ENCODE data around the gene POP7. TPM values are rescaled to one million over a fixed set of nuclear protein-coding genes. Genes with fewer than 3 reads are reported as not detected.
"Not testable (repeated sequence)": the region's sequence is repeated elsewhere in the genome, so short reads cannot be mapped to it uniquely, and the experiment has no call there.

The POP7 gene
- 18.6 TPM for total RNA-seq
- polyA plus RNA-seq: 39.1 TPM

- Histone ChIP-seq H3K4me1 (ENCODE audit: insufficient read depth) (no peaks in the 10 kb centered on the region), H3K4me3 (ENCODE audit: low read depth, low read length) (peak within 1 kb of the TSS; percentile 62), H3K36me3 (ENCODE audit: insufficient read depth) (no peaks in the 10 kb centered on the region), H3K27ac (ENCODE audit: low read depth) (peak within 1 kb of the TSS; percentile 82)
- DNase-seq (ENCODE audit: extremely low spot score): peak; percentile 94
- under 1% methylated on average over 86 of the region's 86 CpGs for WGBS
Observed at GRCh38 chr7:100705753-100706671, at the start of gene POP7. POP7 (plus strand) TSS chr7:100706121; CDS start chr7:100706831, 710 bp downstream.

DNA sequence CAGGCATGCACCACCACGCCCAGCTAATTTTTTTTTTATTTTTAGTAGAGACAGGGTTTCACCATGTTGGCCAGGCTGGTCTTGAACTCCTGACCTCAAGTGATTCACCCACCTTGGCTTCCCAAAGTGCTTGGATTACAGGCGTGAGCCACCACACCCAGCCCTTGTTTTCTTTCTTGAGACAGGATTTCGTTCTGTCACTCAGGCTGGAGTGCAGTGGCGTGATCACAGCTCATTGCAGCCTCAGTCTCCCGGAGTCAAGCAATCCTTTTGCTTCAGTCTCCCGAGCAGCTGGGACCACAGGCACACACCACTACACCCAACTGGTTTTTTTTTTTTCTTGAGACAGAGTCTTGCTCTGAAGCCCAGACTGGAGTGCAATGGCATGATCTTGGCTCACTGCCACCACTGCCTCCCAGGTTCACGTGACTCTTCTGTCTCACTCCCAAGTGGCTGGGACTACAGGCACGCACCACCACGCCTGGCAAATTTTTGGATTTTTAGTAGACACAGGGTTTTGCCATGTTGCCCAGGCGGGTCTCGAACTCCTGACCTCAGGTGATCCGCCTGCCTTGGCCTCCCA lies 43.6 kb upstream of the POP7 start:
- H3K36me3 ChIP-seq (ENCODE audit: insufficient read depth); H3K4me3 ChIP-seq (ENCODE audit: low read depth, low read length); DNase-seq (ENCODE audit: extremely low spot score); H3K27ac ChIP-seq (ENCODE audit: low read depth); H3K4me1 ChIP-seq (ENCODE audit: insufficient read depth): not testable (repeated sequence)
- 74% methylated on average over 12 of the region's 12 CpGs for WGBS

DNA sequence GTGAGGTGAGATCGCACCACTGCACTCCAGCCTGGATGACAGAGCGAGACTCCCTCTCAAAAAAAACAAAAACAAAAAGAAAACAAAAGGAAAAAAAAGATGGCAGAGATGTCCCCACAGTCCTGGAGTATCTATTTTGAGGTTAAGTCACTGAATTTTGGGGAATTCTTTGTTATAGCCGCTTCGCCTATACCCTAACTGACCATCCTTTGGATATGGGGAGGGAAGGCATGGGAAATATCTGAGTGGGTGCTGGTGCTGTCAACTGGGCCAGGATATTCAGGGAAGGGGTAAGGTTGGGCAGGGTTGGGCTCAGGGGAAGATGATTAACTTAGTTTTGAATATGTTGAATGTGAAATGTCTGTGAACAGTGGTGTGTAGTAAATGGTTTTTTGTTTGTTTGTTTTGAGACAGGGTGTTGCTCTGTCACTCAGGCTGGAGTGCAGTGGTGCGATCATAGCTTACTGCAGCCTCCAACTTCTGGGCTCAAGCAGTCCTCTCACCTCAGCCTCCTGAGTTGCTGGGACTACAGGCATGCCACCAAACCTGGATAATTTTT lies 40.7 kb upstream of the POP7 start:
- no peak for DNase-seq (ENCODE audit: extremely low spot score)
- no peak overlapping the region for H3K27ac ChIP-seq (ENCODE audit: low read depth)
- H3K36me3 ChIP-seq (ENCODE audit: insufficient read depth): no peaks in the 10 kb centered on the region
- no peaks in the 10 kb centered on the region for H3K4me1 ChIP-seq (ENCODE audit: insufficient read depth)
- 96% methylated on average over 5 of the region's 5 CpGs for WGBS
- no peak overlapping the region for H3K4me3 ChIP-seq (ENCODE audit: low read depth, low read length)

DNA sequence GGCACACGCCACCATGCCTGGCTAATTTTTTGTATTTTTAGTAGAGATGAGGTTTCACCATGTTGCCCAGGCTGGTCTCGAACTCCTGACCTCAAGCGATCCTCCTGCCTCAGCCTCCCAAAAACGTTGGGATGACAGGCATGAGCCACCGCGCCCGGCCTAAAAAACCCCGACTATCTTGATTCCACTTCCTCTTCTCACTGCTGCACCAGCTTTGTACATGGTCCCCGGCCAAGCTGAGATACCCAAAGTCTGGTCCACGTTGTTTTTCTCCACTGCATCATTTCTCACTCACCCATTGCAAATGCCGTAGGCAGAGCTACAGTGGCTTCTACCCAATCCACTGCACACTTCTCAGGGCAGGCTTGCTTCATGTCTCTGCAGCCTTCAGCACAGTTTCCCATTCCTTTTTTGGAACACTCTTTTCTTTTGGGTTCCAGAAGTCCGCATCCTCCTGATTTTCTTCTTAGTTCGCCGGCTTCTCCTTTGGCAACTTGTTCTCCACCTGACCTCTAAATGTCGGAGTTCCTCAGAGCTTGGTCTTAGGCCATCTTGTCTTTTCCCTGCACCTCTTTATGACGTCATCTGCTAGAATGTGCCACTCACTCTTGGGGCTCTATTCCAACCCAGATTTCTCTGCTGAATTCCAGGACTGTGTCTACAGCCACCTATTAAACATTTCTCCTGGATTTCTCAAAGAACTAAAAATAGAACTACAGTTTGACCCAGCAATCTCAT lies 38.4 kb upstream of the POP7 start:
- no peaks in the 10 kb centered on the region for H3K36me3 ChIP-seq (ENCODE audit: insufficient read depth)
- H3K4me3 ChIP-seq (ENCODE audit: low read depth, low read length): no peak overlapping the region
- H3K4me1 ChIP-seq (ENCODE audit: insufficient read depth): no peaks in the 10 kb centered on the region
- WGBS: 72% methylated on average over 16 of the region's 16 CpGs
- no peak overlapping the region for H3K27ac ChIP-seq (ENCODE audit: low read depth)
- no peak for DNase-seq (ENCODE audit: extremely low spot score)

GRCh38 chr7:100668069-100668449 lies 37.9 kb upstream of the POP7 start:
- H3K27ac ChIP-seq (ENCODE audit: low read depth): no peak overlapping the region
- 68% methylated on average over 2 of the region's 2 CpGs for WGBS
- no peak for DNase-seq (ENCODE audit: extremely low spot score)
- H3K4me3 ChIP-seq (ENCODE audit: low read depth, low read length): no peak overlapping the region
- H3K4me1 ChIP-seq (ENCODE audit: insufficient read depth): no peaks in the 10 kb centered on the region
- H3K36me3 ChIP-seq (ENCODE audit: insufficient read depth): no peaks in the 10 kb centered on the region

DNA sequence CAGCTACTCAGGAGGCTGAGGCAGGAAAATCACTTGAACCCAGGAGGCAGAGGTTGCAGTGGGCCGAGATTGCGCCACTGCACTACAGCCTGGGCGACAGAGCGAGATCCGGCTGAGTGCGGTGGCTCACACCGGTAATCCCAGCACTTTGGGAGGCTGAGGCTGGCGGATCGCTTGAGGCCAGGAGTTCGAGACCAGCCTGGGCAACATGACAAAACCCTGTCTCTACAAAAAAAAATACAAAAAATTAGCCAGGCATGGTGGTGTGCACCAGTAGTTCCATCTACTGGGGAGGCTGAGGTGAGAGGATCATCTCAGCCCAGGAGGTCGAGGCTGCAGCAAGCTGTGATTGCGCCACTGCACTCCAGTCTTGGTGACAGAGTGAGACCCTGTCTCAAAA lies 36.8 kb upstream of the POP7 start:
- not testable (repeated sequence) for H3K4me1 ChIP-seq (ENCODE audit: insufficient read depth); H3K36me3 ChIP-seq (ENCODE audit: insufficient read depth); H3K4me3 ChIP-seq (ENCODE audit: low read depth, low read length); DNase-seq (ENCODE audit: extremely low spot score); H3K27ac ChIP-seq (ENCODE audit: low read depth)
- WGBS: 95% methylated on average over 12 of the region's 12 CpGs

DNA sequence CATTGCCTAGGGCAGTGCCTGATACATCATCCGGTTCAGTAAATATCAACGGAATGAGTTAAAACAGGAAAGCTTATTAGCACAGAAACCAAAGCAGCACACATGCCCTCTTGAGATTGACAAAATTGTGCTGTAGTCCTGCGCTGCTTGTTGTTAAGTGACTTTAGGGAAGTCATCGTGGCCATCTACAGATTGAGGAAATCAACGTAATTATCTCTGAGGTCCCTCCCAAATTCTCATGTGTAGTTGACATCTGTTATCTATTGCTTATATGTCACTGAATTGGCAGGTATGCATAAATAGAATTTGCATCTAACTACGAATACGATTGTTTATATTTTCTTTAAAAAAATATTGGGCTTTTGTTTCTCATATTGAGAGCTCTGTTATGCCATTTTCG lies 35.8 kb upstream of the POP7 start:
- H3K27ac ChIP-seq (ENCODE audit: low read depth): no peak overlapping the region
- 68% methylated on average over 8 of the region's 8 CpGs for WGBS
- H3K36me3 ChIP-seq (ENCODE audit: insufficient read depth): no peaks in the 10 kb centered on the region
- H3K4me1 ChIP-seq (ENCODE audit: insufficient read depth): no peaks in the 10 kb centered on the region
- H3K4me3 ChIP-seq (ENCODE audit: low read depth, low read length): no peak overlapping the region
- no peak for DNase-seq (ENCODE audit: extremely low spot score)

DNA sequence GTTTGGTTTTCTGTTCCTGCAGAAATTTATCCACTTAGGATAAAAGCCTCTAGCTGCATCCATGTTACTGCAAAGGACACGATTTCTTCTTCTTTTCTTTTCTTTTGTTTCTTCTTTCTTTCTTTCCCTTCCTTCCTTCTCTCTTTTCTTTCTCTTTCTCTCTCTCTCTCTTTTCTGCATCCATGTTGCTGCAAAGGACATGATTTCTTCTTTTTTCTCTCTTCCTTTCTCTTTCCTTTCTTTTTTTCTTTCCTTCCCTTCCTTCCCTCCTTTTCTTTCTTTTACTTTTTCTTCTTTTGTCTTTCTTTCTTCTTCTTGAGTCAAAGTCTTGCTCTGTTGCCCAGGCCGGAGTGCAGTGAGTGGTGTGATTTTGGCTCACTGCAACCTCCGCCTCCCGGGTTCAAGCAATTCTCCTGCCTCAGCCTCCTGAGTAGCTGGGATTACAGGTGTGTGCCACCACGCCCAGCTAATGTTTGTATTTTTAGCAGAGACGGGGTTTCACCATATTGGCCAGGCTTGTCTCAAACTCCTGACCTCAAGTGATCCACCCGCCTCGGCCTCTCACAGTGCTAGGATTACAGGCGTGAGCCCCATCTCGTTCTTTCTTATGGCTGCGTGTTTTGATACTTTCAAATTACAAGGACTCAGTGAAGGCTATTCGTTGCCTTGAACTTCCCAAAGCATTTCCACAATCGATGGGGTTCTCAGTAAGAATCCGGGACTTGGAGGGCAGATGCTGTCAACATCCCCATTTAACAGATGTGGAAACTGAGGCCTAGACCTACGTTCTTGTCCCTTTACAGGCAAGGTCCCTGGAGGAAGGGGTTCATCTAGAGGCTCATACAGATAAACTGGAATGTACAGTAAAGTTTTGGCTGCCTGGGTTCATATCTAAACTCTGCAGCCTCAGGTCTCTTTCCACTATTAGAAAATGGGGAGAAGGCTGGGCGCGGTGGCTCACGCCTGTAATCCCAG lies 34.3 kb upstream of the POP7 start:
- no peaks in the 10 kb centered on the region for H3K36me3 ChIP-seq (ENCODE audit: insufficient read depth)
- WGBS: 91% methylated on average over 18 of the region's 18 CpGs
- no peak overlapping the region for H3K4me3 ChIP-seq (ENCODE audit: low read depth, low read length)
- no peak for DNase-seq (ENCODE audit: extremely low spot score)
- no peaks in the 10 kb centered on the region for H3K4me1 ChIP-seq (ENCODE audit: insufficient read depth)
- no peak overlapping the region for H3K27ac ChIP-seq (ENCODE audit: low read depth)

- DNase-seq (ENCODE audit: extremely low spot score): peak; percentile 98
- Histone ChIP-seq H3K4me1 (ENCODE audit: insufficient read depth) (no peaks in the 10 kb centered on the region), H3K4me3 (ENCODE audit: low read depth, low read length) (peak within 1 kb of the TSS; percentile 90), H3K27ac (ENCODE audit: low read depth) (peak within 1 kb of the TSS; percentile 95), H3K36me3 (ENCODE audit: insufficient read depth) (peaks cover 2% of the 10 kb centered on the region)
- under 1% methylated on average over 65 of the region's 65 CpGs for WGBS
Observed at GRCh38 chr7:100673302-100673941, 32.5 kb upstream of the POP7 start, which contains the start of gene GNB2. GNB2 (plus strand) TSS chr7:100673740; CDS start chr7:100676266, 2,526 bp downstream.

DNA sequence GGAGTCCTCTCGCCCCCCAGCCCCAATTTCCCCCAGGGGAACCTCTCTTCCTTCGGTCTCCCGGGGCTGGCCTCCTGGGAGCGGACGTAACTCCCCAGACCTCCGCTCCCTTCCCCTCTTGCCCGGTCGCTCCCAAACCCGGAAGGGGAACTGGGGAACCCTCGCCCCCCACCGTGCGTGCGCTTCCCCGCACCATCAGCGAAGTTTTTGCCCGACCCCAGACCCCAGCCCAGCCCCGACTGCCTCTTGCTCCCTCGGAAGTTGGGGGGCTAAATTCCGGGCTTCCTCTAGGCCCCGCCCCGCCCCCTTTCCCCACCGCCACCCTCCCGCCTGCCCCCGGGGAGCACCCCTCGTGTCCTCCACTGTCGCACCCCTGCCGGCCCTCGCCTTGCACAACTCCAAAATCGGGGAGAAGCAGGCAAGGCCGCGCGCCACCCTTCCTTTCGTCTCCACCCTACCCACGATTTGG lies 31.9 kb upstream of the POP7 start:
- DNase-seq (ENCODE audit: extremely low spot score): no peak
- under 1% methylated on average over 34 of the region's 34 CpGs for WGBS
- H3K4me1 ChIP-seq (ENCODE audit: insufficient read depth): no peaks in the 10 kb centered on the region

DNA sequence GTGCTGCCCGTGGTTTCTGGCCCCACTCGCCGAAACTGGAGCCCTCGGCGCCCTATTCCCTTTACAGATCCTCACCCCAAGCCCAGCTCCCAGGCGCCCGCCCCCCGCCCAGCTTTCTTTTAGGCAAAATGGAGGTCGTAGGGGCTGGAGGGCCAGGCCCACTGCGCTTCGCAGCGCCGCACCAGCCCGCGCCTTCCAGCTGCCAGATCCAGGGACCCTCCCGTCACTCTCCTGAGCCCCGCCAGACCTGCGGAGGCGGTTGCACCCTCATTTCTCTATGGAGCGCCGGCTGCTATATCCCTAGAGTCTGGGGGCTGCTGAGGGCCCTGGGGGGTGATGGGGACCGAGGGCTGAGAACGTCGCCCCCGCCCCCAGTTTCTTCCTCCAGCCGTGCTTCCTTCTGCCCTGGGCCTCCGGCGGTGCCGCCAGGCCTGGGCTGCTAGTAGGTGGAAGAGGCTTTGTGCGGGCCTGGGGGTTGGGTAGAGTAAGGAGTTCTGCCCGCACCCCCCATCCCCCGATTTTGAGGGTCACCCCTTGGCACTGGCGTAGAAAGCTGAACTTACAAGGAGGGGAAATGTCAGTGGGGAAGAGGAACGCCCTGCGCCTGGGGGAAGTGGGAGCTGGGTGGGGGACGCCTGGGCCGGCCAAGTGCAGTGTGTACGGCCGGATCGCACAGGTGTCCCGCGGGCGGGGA lies 31.4 kb upstream of the POP7 start:
- H3K4me1 ChIP-seq (ENCODE audit: insufficient read depth): no peaks in the 10 kb centered on the region
- DNase-seq (ENCODE audit: extremely low spot score): no peak
- under 1% methylated on average over 43 of the region's 43 CpGs for WGBS
- H3K36me3 ChIP-seq (ENCODE audit: insufficient read depth): peaks cover 2% of the 10 kb centered on the region
- H3K27ac ChIP-seq (ENCODE audit: low read depth): peak overlapping the region; percentile 95
- H3K4me3 ChIP-seq (ENCODE audit: low read depth, low read length): peak overlapping the region; percentile 90

More for the DNA sequence above, 31.9 kb upstream of the POP7 start:
- H3K27ac ChIP-seq (ENCODE audit: low read depth): peak overlapping the region; percentile 95
- peaks cover 2% of the 10 kb centered on the region for H3K36me3 ChIP-seq (ENCODE audit: insufficient read depth)
- peak overlapping the region; percentile 90 for H3K4me3 ChIP-seq (ENCODE audit: low read depth, low read length)

- H3K4me3 ChIP-seq (ENCODE audit: low read depth, low read length): peak overlapping the region; percentile 90
- no peak for DNase-seq (ENCODE audit: extremely low spot score)
- 0% methylated on average over 46 of the region's 46 CpGs for WGBS
- peak overlapping the region; percentile 95 for H3K27ac ChIP-seq (ENCODE audit: low read depth)
- no peaks in the 10 kb centered on the region for H3K4me1 ChIP-seq (ENCODE audit: insufficient read depth)
- peaks cover 2% of the 10 kb centered on the region for H3K36me3 ChIP-seq (ENCODE audit: insufficient read depth)
Observed at GRCh38 chr7:100675105-100675451, 30.8 kb upstream of the POP7 start.
